NT2/D1 (cell line): ENCODE measurements around the gene LDLRAD4.

ENCODE experiments used
- DNase-seq: peaks from one replicate; pipeline ENCODE4 v3.0.0-alpha.2; 2011; ENCODE audit warnings: low read depth, low spot score
- H3K27me3 ChIP-seq: 2 replicates; pipeline ENCODE4 v1.6.0; 2011; ENCODE audit warnings: mild to moderate bottlenecking; ENCODE audit not compliant: insufficient read length, insufficient read depth
- H3K36me3 ChIP-seq: 2 replicates; pipeline ENCODE4 v1.6.1; 2011; ENCODE audit warnings: mild to moderate bottlenecking, low read length, mixed read lengths; ENCODE audit not compliant: insufficient read depth, insufficient read length
- H3K4me1 ChIP-seq: 2 replicates; pipeline ENCODE4 v1.5.1; 2011; ENCODE audit not compliant: insufficient read depth, insufficient read length
- H3K4me3 ChIP-seq: 2 replicates; pipeline ENCODE4 v1.5.1; 2011; ENCODE audit warnings: low read depth; ENCODE audit not compliant: insufficient read length
- H3K9ac ChIP-seq: 2 replicates; pipeline ENCODE4 v1.6.0; 2011; ENCODE audit warnings: low read depth; ENCODE audit not compliant: insufficient read length
- H3K9me3 ChIP-seq: 2 replicates; pipeline ENCODE4 v1.5.1; 2011; ENCODE audit warnings: mild to moderate bottlenecking, low read length; ENCODE audit not compliant: insufficient read depth
- SUZ12 ChIP-seq: IDR thresholded peaks from 2 replicates; pipeline ENCODE4 v1.6.1; 2011; ENCODE audit not compliant: insufficient read length, insufficient read depth; ENCODE audit errors: extremely low read depth
- YY1 ChIP-seq: IDR thresholded peaks from 2 replicates; pipeline ENCODE4 v1.6.1; 2011; ENCODE audit not compliant: insufficient read length, insufficient read depth
- ZNF274 ChIP-seq: IDR thresholded peaks from 2 replicates; pipeline ENCODE4 v1.6.1; 2011; ENCODE audit warnings: mild to moderate bottlenecking, low read depth, low read length

LDLRAD4 gene

GRCh38 chr18:13455960-13456481 is 237.5 kb downstream of the LDLRAD4 start:
- Histone ChIP-seq H3K9ac (no peak overlapping the region), H3K4me3 (no peak overlapping the region), H3K9me3 (peaks cover 12% of the 10 kb centered on the region; the same call in 1 of the 2 replicates), H3K27me3 (peaks cover 3% of the 10 kb centered on the region), H3K4me1 (peaks cover 14% of the 10 kb centered on the region), H3K36me3 (no peaks in the 10 kb centered on the region)
- TF ChIP-seq SUZ12 (no peak), YY1 (no peak), ZNF274 (no peak)
- no peak for DNase-seq

- TF ChIP-seq ZNF274 (no peak), SUZ12 (no peak), YY1 (no peak)
- H3K9me3 ChIP-seq, result peaks cover 12% of the 10 kb centered on the region; the same call in 1 of the 2 replicates
- H3K27me3 ChIP-seq, result peaks cover 3% of the 10 kb centered on the region
- H3K4me3 ChIP-seq, result no peak overlapping the region
- H3K4me1 ChIP-seq, result peaks cover 9% of the 10 kb centered on the region
- no peak for DNase-seq
- H3K36me3 ChIP-seq, result no peaks in the 10 kb centered on the region
- no peak overlapping the region for H3K9ac ChIP-seq
Observed at GRCh38 chr18:13456736-13457271, 238.2 kb downstream of the LDLRAD4 start.

GRCh38 chr18:13457327-13457726 is 238.8 kb downstream of the LDLRAD4 start:
- Histone ChIP-seq H3K9me3 (peaks cover 12% of the 10 kb centered on the region; the same call in 1 of the 2 replicates), H3K36me3 (no peaks in the 10 kb centered on the region), H3K9ac (no peak overlapping the region), H3K4me1 (peaks cover 11% of the 10 kb centered on the region), H3K27me3 (peaks cover 3% of the 10 kb centered on the region), H3K4me3 (no peak overlapping the region)
- TF ChIP-seq YY1, result no peak
- DNase-seq, result no peak

- no peaks in the 10 kb centered on the region for H3K27me3 ChIP-seq
- no peak overlapping the region for H3K4me3 ChIP-seq
- H3K36me3 ChIP-seq, result no peaks in the 10 kb centered on the region
- peaks cover 12% of the 10 kb centered on the region; the same call in 1 of the 2 replicates for H3K9me3 ChIP-seq
- TF ChIP-seq ZNF274, result no peak
- TF ChIP-seq SUZ12, result no peak
- no peak for TF ChIP-seq YY1
- H3K9ac ChIP-seq, result no peak overlapping the region
- peaks cover 2% of the 10 kb centered on the region for H3K4me1 ChIP-seq
- no peak for DNase-seq
Observed at GRCh38 chr18:13460946-13461345, 242.4 kb downstream of the LDLRAD4 start.

- Histone ChIP-seq H3K4me3 (no peak overlapping the region), H3K27me3 (no peaks in the 10 kb centered on the region), H3K9me3 (peaks cover 12% of the 10 kb centered on the region; the same call in 1 of the 2 replicates), H3K4me1 (peaks cover 2% of the 10 kb centered on the region), H3K36me3 (no peaks in the 10 kb centered on the region), H3K9ac (no peak overlapping the region)
- TF ChIP-seq YY1 (no peak), SUZ12 (no peak), ZNF274 (no peak)
- DNase-seq, result no peak
Observed at GRCh38 chr18:13461469-13461868, 242.9 kb downstream of the LDLRAD4 start.

GRCh38 chr18:13461936-13462335 is 243.4 kb downstream of the LDLRAD4 start:
- peaks cover 2% of the 10 kb centered on the region for H3K4me1 ChIP-seq
- no peaks in the 10 kb centered on the region for H3K36me3 ChIP-seq
- H3K4me3 ChIP-seq, result no peak overlapping the region
- TF ChIP-seq SUZ12 (no peak), YY1 (no peak)
- H3K9ac ChIP-seq, result no peak overlapping the region
- DNase-seq, result no peak
- no peaks in the 10 kb centered on the region for H3K27me3 ChIP-seq
- peaks cover 12% of the 10 kb centered on the region; the same call in 1 of the 2 replicates for H3K9me3 ChIP-seq

- DNase-seq, result no peak
- peaks cover 2% of the 10 kb centered on the region for H3K4me1 ChIP-seq
- H3K27me3 ChIP-seq, result no peaks in the 10 kb centered on the region
- no peak overlapping the region for H3K4me3 ChIP-seq
- H3K36me3 ChIP-seq, result no peaks in the 10 kb centered on the region
- H3K9me3 ChIP-seq, result peaks cover 10% of the 10 kb centered on the region; the same call in 1 of the 2 replicates
- no peak overlapping the region for H3K9ac ChIP-seq
- TF ChIP-seq SUZ12 (no peak), ZNF274 (no peak), YY1 (no peak)
Observed at GRCh38 chr18:13462686-13463085, 244.1 kb downstream of the LDLRAD4 start.
